Medulla oblongata (tissue), 1 donor: ENCODE results near the gene GPANK1.

Experiments used
- DNase-seq: peaks from one replicate; pipeline ENCODE4 v3.0.0-alpha.2; 2015; ENCODE audit errors: extremely low spot score

Gene GPANK1

GRCh38 chr6:31639449-31639861, 25.3 kb downstream of the GPANK1 start:
- no peak for DNase-seq

- no peak for DNase-seq
Measured at GRCh38 chr6:31639043-31639442, 25.8 kb downstream of the GPANK1 start.

GRCh38 chr6:31636698-31637596, 27.9 kb downstream of the GPANK1 start:
- no peak for DNase-seq

GRCh38 chr6:31634969-31635575, 29.7 kb downstream of the GPANK1 start:
- no peak for DNase-seq

- DNase-seq = no peak
Measured at GRCh38 chr6:31634131-31634530, 30.7 kb downstream of the GPANK1 start.

GRCh38 chr6:31633447-31633846, 31.4 kb downstream of the GPANK1 start:
- no peak for DNase-seq

- no peak for DNase-seq
Measured at GRCh38 chr6:31632279-31632946, 32.4 kb downstream of the GPANK1 start.

GRCh38 chr6:31631681-31632278, 33.0 kb downstream of the GPANK1 start:
- no peak for DNase-seq

GRCh38 chr6:31631209-31631608, 33.6 kb downstream of the GPANK1 start:
- no peak for DNase-seq

- no peak for DNase-seq
Measured at GRCh38 chr6:31630177-31630934, 34.4 kb downstream of the GPANK1 start.

- DNase-seq = no peak
Measured at GRCh38 chr6:31629014-31629413, 35.8 kb downstream of the GPANK1 start.

- DNase-seq = no peak
Measured at GRCh38 chr6:31627690-31628287, 37.0 kb downstream of the GPANK1 start.

GRCh38 chr6:31626952-31627351, 37.8 kb downstream of the GPANK1 start:
- no peak for DNase-seq

- no peak for DNase-seq
Measured at GRCh38 chr6:31624070-31624469, 40.7 kb downstream of the GPANK1 start.

- no peak for DNase-seq
Measured at GRCh38 chr6:31622684-31623091, 42.1 kb downstream of the GPANK1 start.

GRCh38 chr6:31621991-31622390, 42.8 kb downstream of the GPANK1 start:
- peak; percentile 32 for DNase-seq

GRCh38 chr6:31621320-31621939, 43.4 kb downstream of the GPANK1 start:
- DNase-seq = peak; percentile 37

- DNase-seq = peak; percentile 61
Measured at GRCh38 chr6:31620586-31621319, 44.0 kb downstream of the GPANK1 start, which contains the start of gene PRRC2A. TSS of gene PRRC2A (plus strand) at chr6:31620715. CDS start at chr6:31622790, 2,075 bp downstream.

GRCh38 chr6:31619805-31620585, 44.8 kb downstream of the GPANK1 start:
- peak; percentile 99 for DNase-seq
